Measurements from ENCODE around the gene AACS. TPM values are rescaled to one million over a fixed set of nuclear protein-coding genes. Genes with fewer than 3 reads are reported as not detected.

Gene AACS
- total and polyA plus RNA-seq, 10 of the 15 experiments (the other 5 are each of a cell fraction or from before 2014, with no cell fraction given), result 10.1 to 34.0 (median 21.1) TPM

DNA sequence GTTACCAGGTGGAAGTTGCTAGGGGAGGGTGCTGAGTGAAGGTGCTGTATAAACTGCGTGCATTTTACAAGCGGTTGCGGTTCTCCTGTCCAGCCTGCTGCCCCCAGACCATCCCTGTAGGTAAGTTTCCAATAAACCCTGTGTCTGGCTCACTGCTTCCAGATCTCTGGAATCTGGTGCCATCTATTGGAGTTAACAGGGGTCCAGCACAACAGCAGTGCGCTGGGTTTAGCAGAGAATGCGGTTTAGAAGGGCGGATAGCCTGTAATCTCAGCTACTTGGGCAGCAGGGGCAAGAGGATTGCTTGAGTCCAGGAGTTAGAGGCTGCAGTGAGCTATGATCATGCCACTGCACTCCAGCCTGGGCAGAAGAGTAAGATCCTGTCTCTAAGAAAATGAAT lies 4.9 kb downstream of the AACS start (continued):
- no peak for TF ChIP-seq RELA (IDR thresholded peaks at IDR 0.05; ENCODE audit: borderline replicate concordance, partially characterized antibody)
- TF ChIP-seq, protein P1, sequence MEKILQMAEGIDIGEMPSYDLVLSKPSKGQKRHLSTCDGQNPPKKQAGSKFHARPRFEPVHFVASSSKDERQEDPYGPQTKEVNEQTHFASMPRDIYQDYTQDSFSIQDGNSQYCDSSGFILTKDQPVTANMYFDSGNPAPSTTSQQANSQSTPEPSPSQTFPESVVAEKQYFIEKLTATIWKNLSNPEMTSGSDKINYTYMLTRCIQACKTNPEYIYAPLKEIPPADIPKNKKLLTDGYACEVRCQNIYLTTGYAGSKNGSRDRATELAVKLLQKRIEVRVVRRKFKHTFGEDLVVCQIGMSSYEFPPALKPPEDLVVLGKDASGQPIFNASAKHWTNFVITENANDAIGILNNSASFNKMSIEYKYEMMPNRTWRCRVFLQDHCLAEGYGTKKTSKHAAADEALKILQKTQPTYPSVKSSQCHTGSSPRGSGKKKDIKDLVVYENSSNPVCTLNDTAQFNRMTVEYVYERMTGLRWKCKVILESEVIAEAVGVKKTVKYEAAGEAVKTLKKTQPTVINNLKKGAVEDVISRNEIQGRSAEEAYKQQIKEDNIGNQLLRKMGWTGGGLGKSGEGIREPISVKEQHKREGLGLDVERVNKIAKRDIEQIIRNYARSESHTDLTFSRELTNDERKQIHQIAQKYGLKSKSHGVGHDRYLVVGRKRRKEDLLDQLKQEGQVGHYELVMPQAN (conservative IDR thresholded peaks at IDR 0.05), result no peak

DNA sequence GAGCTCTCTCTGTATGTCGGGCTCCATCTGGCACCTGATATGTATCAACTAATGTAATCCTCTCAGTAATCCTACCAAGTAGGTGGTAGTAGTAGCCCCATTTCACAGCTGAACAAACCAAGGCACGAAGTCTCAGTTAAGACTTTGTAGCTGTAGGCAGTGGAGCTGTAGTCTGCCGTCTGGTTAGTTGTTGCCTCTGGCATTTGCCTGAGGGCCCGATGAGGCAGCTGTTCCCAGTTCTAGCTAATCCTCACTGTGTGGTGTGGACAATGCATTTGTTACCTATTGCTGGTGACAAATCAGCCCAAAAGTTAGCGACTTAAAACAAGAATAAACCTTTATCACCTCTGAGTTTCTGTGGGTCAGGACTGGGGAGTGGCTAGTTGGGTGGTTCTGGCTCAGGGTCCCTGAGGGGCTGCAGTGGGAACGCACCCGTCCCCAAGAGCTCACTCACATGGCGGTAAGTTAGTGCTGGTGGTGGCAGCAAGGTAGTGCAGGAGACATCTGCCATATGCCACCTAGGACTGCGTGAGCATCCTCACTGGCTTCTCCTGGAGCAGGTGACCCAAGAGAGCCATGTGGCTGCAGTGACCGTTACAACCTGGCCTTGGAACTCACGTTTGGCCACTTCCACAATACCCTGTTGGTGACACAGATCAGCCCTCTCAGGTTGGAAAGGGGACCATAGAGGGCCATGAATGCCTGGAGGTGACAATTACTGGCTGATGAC lies 5.6 kb downstream of the AACS start:
- no peak for FAIRE-seq
- H3K4me3 ChIP-seq, result no peak overlapping the region
- H4K20me1 ChIP-seq (ENCODE audit: control insufficient read depth, insufficient read depth), result no peaks in the 10 kb centered on the region
- H3K9ac ChIP-seq (ENCODE audit: control insufficient read depth, insufficient read depth, low read length), result no peak overlapping the region
- DNase-seq (ENCODE audit: low read depth, low spot score), result no peak
- in situ Hi-C loops (cut with MboI) (no loop called here), intact Hi-C loops (cut with micrococcal nuclease; ENCODE audit: unreplicated experiment) (no loop called here)
- ATAC-seq, result peak; percentile 17; the same call in 1 of the 3 replicates
- POLR2A ChIA-PET, result interaction anchor here (0.5 to 1.1 kb wide), 3 partner anchors 10 to 255 kb away, joined by 4 to 10 read pairs (median 4); no protein-coding TSS in a partner anchor
- WGBS (ENCODE audit: insufficient coverage, insufficient replicate concordance, low lambda C conversion rate, missing lambda C conversion rate), result 93% methylated on average over 11 of the region's 11 CpGs
- RAD21 ChIA-PET (ENCODE audit: unreplicated experiment), result interaction anchor here (1.0 kb wide), 1 partner anchor 153 kb away, joined by 3 read pairs; no protein-coding TSS in a partner anchor
- no peaks in the 10 kb centered on the region for H3K27me3 ChIP-seq (replicated peaks in 1 of 2; ENCODE audit: control insufficient read depth in 2 of 2, insufficient read depth in 2 of 2, low read length in 1 of 2)
- H3K36me3 ChIP-seq (ENCODE audit: control insufficient read depth in 2 of 2, insufficient read depth in 2 of 2, low read length in 1 of 2), result peaks cover 0 to 12% of the 10 kb centered on the region in 2 experiments; a peak in 1 of 4 replicates
- H3K4me2 ChIP-seq (ENCODE audit: control insufficient read depth, insufficient read depth), result no peak overlapping the region
- H2AFZ ChIP-seq (ENCODE audit: control insufficient read depth, low read depth, low read length), result no peak overlapping the region
- H3K79me2 ChIP-seq (ENCODE audit: control insufficient read depth, insufficient read depth, low read length), result peaks cover 11% of the 10 kb centered on the region
- CTCF ChIA-PET, result interaction anchor here (0.6 kb wide), 1 partner anchor 27 kb away, joined by 3 read pairs; no protein-coding TSS in a partner anchor
- SMC1A ChIA-PET (ENCODE audit: uncharacterized antibody, unreplicated experiment), result interaction anchor here (1.3 kb wide), 1 partner anchor 10 kb away, joined by 4 read pairs; no protein-coding TSS in a partner anchor
- no peaks in the 10 kb centered on the region for H3K9me3 ChIP-seq (replicated peaks; ENCODE audit: control insufficient read depth, insufficient read depth, low read length)
- BruUV-seq (replicated peaks), result no TSS peak
- H3K27ac ChIP-seq (ENCODE audit: control insufficient read depth, insufficient read depth), result no peak overlapping the region
- H3K4me1 ChIP-seq (ENCODE audit: control insufficient read depth, insufficient read depth, low read length), result no peaks in the 10 kb centered on the region; the same call in 1 of the 2 replicates
- TF ChIP-seq EZH2 (IDR thresholded peaks at IDR 0.05; ENCODE audit: borderline replicate concordance, control insufficient read depth, low read depth, low read length) (no peak), TCF3 (IDR thresholded peaks at IDR 0.05; ENCODE audit: borderline replicate concordance, insufficient read depth, low read depth, low read length) (no peak), RB1 (IDR thresholded peaks at IDR 0.05; ENCODE audit: borderline replicate concordance) (no peak), BRCA1 (IDR thresholded peaks at IDR 0.05; ENCODE audit: low read depth, low read length) (no peak), WRNIP1 (IDR thresholded peaks at IDR 0.05; ENCODE audit: borderline replicate concordance, low read depth, low read length) (no peak), EED (IDR thresholded peaks at IDR 0.05; ENCODE audit: low read depth) (no peak), GATAD2B (conservative IDR thresholded peaks at IDR 0.05; ENCODE audit: low read depth) (no peak), CREB1 (IDR thresholded peaks at IDR 0.05; ENCODE audit: low read depth) (no peak), TBL1XR1 (IDR thresholded peaks at IDR 0.05; ENCODE audit: low read depth, low read length) (no peak), YY1 (IDR thresholded peaks at IDR 0.05; ENCODE audit: low read depth, low read length) (no peak), SREBF2 (IDR thresholded peaks at IDR 0.05; ENCODE audit: low read length) (no peak)
- TF ChIP-seq, protein P2, sequence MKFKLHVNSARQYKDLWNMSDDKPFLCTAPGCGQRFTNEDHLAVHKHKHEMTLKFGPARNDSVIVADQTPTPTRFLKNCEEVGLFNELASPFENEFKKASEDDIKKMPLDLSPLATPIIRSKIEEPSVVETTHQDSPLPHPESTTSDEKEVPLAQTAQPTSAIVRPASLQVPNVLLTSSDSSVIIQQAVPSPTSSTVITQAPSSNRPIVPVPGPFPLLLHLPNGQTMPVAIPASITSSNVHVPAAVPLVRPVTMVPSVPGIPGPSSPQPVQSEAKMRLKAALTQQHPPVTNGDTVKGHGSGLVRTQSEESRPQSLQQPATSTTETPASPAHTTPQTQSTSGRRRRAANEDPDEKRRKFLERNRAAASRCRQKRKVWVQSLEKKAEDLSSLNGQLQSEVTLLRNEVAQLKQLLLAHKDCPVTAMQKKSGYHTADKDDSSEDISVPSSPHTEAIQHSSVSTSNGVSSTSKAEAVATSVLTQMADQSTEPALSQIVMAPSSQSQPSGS (IDR thresholded peaks at IDR 0.05; ENCODE audit: low read length), result no peak
- TF ChIP-seq, protein P3, sequence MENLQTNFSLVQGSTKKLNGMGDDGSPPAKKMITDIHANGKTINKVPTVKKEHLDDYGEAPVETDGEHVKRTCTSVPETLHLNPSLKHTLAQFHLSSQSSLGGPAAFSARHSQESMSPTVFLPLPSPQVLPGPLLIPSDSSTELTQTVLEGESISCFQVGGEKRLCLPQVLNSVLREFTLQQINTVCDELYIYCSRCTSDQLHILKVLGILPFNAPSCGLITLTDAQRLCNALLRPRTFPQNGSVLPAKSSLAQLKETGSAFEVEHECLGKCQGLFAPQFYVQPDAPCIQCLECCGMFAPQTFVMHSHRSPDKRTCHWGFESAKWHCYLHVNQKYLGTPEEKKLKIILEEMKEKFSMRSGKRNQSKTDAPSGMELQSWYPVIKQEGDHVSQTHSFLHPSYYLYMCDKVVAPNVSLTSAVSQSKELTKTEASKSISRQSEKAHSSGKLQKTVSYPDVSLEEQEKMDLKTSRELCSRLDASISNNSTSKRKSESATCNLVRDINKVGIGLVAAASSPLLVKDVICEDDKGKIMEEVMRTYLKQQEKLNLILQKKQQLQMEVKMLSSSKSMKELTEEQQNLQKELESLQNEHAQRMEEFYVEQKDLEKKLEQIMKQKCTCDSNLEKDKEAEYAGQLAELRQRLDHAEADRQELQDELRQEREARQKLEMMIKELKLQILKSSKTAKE (IDR thresholded peaks at IDR 0.05; ENCODE audit: low read depth, poor library complexity, severe bottlenecking), result no peak
